NT2/D1 (cell line): Measurements from ENCODE around the gene TMEM238L.

Source experiments
- DNase-seq: peaks from one replicate; pipeline ENCODE4 v3.0.0-alpha.2; 2011; ENCODE audit warnings: low read depth, low spot score
- H3K27me3 ChIP-seq: 2 replicates; pipeline ENCODE4 v1.6.0; 2011; ENCODE audit warnings: mild to moderate bottlenecking; ENCODE audit not compliant: insufficient read length, insufficient read depth
- H3K36me3 ChIP-seq: 2 replicates; pipeline ENCODE4 v1.6.1; 2011; ENCODE audit warnings: mild to moderate bottlenecking, low read length, mixed read lengths; ENCODE audit not compliant: insufficient read depth, insufficient read length
- H3K4me1 ChIP-seq: 2 replicates; pipeline ENCODE4 v1.5.1; 2011; ENCODE audit not compliant: insufficient read depth, insufficient read length
- H3K4me3 ChIP-seq: 2 replicates; pipeline ENCODE4 v1.5.1; 2011; ENCODE audit warnings: low read depth; ENCODE audit not compliant: insufficient read length
- H3K9ac ChIP-seq: 2 replicates; pipeline ENCODE4 v1.6.0; 2011; ENCODE audit warnings: low read depth; ENCODE audit not compliant: insufficient read length
- H3K9me3 ChIP-seq: 2 replicates; pipeline ENCODE4 v1.5.1; 2011; ENCODE audit warnings: mild to moderate bottlenecking, low read length; ENCODE audit not compliant: insufficient read depth
- SUZ12 ChIP-seq: IDR thresholded peaks from 2 replicates; pipeline ENCODE4 v1.6.1; 2011; ENCODE audit not compliant: insufficient read length, insufficient read depth; ENCODE audit errors: extremely low read depth
- YY1 ChIP-seq: IDR thresholded peaks from 2 replicates; pipeline ENCODE4 v1.6.1; 2011; ENCODE audit not compliant: insufficient read length, insufficient read depth
- ZNF274 ChIP-seq: IDR thresholded peaks from 2 replicates; pipeline ENCODE4 v1.6.1; 2011; ENCODE audit warnings: mild to moderate bottlenecking, low read depth, low read length

Gene TMEM238L

DNA sequence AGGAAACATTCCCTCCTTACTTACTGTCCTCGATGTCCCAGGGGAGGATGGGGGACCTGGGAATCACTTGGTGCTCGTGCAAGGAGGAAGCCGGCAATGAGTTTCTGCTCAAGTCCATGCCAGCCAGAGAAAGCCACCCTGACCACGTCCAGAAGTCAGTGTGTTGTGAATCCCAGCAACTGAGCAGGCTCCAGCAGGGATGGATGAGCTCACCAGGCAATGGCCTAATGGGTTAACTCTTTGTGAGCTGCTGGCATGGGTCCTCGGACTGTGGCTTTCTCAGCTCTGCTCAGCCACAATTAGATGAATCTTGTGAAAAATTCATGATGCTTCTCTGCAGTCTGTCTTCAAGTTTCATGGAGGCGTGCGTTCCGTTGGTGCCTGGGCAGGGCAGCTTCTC, 34.0 kb upstream of the TMEM238L start, which contains the start of gene PIRT:
TSS of gene PIRT (minus strand) at position 167 of the 400 bp plus-strand sequence. CDS start 12,442 bp downstream, outside the sequence.
- Histone ChIP-seq H3K9ac (no peak within 1 kb of the TSS), H3K27me3 (no peaks in the 10 kb centered on the region), H3K4me1 (no peaks in the 10 kb centered on the region), H3K9me3 (no peaks in the 10 kb centered on the region), H3K36me3 (no peaks in the 10 kb centered on the region), H3K4me3 (no peak within 1 kb of the TSS)
- no peak for TF ChIP-seq ZNF274
- no peak for TF ChIP-seq YY1
- TF ChIP-seq SUZ12 = no peak
- DNase-seq = no peak

DNA sequence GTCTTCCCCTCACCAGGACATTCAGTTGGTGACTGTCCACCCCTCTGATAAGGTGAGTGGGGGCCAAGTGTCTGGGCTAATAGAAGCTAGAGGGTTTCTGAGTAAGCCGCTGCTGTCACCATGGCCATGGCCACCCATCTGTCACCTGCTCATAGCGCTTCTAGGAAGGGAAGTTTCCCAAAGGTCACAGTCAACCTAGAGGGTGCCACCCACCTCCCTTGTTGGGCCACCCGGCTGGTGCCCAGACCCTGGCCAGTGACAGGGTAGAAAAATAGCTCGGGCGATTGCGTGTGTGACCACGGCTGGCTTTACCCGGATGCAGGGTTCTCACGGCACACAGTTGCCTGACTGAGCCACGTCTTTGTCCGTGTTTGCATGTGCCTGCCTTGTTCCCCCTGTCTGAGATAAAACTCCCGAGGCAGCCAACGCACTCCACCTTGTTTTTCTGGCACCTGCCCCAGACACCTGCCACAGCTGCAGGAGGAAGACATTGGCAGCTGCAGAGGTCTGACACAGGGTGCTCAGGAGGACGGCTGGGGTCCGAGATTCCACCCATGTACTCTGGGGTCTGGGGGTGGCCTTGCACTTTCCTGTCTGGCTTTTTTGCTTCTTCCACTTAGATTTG, 33.2 kb upstream of the TMEM238L start:
- no peaks in the 10 kb centered on the region for H3K4me1 ChIP-seq
- TF ChIP-seq SUZ12 = no peak
- no peak for TF ChIP-seq YY1
- no peak for TF ChIP-seq ZNF274
- H3K4me3 ChIP-seq = no peak overlapping the region
- no peak overlapping the region for H3K9ac ChIP-seq
- H3K9me3 ChIP-seq = no peaks in the 10 kb centered on the region
- no peak for DNase-seq
- no peaks in the 10 kb centered on the region for H3K36me3 ChIP-seq
- H3K27me3 ChIP-seq = no peaks in the 10 kb centered on the region

DNA sequence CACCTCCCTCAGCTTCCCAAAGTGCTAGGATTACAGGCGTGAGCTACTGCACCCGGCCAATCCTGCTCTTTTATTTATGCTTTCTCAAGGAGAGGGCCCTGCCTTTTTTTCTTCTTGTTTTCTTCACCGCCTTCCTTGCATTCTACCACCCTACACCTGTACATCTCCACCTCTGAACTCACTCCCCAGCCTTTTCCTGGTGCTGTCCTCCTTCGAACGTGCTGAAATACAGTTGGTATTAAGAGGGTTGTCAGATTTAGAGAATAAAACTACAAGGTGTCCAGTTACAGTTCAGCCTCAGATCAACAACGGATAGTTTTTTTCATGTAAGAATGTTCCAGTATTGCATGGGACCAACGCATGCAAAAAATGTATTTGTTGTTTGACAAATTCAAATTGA, 32.2 kb upstream of the TMEM238L start:
- TF ChIP-seq ZNF274 (no peak), SUZ12 (no peak), YY1 (no peak)
- Histone ChIP-seq H3K36me3 (no peaks in the 10 kb centered on the region), H3K4me1 (no peaks in the 10 kb centered on the region), H3K9me3 (no peaks in the 10 kb centered on the region), H3K9ac (no peak overlapping the region), H3K27me3 (no peaks in the 10 kb centered on the region), H3K4me3 (no peak overlapping the region)
- DNase-seq = no peak

DNA sequence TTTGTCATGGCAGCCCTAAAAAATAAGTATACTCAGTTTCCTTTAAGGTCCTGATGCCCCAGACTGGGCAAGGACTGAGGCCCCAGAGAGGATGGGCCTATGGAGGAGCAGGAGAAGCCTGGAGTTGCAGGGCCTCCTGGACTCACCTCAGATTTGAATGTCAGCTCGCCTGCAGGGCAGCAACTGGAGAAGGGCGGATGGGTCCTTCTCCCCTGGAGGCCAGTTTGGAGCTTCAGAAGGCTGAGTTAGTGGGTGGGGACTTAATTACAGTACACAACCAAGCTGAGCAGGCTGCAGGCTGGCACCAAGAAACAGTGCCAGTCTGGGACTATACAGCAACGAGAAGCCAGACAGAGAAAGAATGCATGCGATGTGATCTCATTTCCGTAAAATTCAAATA, 27.8 kb upstream of the TMEM238L start:
- DNase-seq = no peak
- Histone ChIP-seq H3K4me1 (peaks cover 5% of the 10 kb centered on the region), H3K9me3 (no peaks in the 10 kb centered on the region), H3K9ac (no peak overlapping the region), H3K27me3 (no peaks in the 10 kb centered on the region), H3K4me3 (no peak overlapping the region), H3K36me3 (no peaks in the 10 kb centered on the region)
- TF ChIP-seq ZNF274 (no peak), SUZ12 (no peak), YY1 (no peak)

DNA sequence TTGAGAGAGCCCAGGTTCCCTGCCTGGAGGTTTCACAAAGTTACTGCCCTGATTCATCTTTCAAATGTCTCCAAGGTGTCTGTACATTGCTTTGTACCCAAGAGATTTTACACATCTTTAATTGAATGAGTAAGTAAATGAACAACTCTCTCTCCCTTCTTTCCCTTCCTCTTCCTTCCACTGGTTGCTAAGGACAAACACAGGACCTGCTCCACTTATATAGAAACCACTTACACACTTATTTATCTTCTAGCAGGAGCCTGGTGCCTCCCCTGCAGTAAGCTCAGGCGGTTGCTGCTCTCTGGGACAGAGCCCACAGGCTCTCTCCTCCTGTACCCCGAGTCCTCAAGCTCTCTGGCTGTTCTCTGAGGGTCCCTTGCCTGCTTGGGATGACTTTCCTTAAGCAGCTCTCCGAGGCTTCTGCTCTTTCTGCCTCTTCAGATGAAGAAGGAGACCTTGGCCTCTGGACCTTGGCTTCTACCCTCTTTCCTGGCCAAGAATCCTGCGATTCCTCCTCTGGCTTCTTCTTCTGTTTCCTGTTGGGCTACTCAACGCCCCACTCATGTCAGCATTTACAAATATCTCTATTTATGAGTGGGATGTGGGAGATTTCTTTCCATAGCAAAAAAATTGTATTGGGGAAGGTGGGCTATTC, 24.1 kb upstream of the TMEM238L start:
- no peak for DNase-seq
- no peak overlapping the region for H3K4me3 ChIP-seq
- no peaks in the 10 kb centered on the region for H3K9me3 ChIP-seq
- H3K4me1 ChIP-seq = peaks cover 5% of the 10 kb centered on the region
- no peak overlapping the region for H3K9ac ChIP-seq
- H3K36me3 ChIP-seq = no peaks in the 10 kb centered on the region
- H3K27me3 ChIP-seq = no peaks in the 10 kb centered on the region
- no peak for TF ChIP-seq YY1
- no peak for TF ChIP-seq ZNF274
- no peak for TF ChIP-seq SUZ12

DNA sequence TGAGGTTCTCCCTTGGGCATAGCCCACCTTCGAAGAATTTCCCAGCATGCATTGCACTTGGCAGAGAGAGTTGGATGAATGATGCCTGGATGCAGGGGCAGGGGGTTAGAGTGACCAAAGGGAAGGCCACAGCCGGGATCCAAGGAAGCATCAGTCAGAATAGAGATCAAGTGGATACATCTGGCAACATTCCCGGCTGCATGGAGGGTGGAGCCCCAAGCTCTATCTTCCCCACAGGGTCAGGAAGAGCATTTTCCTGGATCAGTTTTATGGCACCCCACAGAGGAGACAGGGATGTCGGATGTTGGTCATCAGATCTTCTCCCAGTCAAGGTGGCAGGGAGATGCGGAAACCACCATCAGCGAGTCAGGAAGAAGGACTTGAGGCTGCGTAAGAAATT, 21.0 kb upstream of the TMEM238L start:
- Histone ChIP-seq H3K9ac (no peak overlapping the region), H3K27me3 (no peaks in the 10 kb centered on the region), H3K4me3 (no peak overlapping the region), H3K9me3 (no peaks in the 10 kb centered on the region), H3K4me1 (peaks cover 10% of the 10 kb centered on the region), H3K36me3 (no peaks in the 10 kb centered on the region)
- DNase-seq = no peak
- TF ChIP-seq ZNF274 (no peak), SUZ12 (no peak), YY1 (no peak)

DNA sequence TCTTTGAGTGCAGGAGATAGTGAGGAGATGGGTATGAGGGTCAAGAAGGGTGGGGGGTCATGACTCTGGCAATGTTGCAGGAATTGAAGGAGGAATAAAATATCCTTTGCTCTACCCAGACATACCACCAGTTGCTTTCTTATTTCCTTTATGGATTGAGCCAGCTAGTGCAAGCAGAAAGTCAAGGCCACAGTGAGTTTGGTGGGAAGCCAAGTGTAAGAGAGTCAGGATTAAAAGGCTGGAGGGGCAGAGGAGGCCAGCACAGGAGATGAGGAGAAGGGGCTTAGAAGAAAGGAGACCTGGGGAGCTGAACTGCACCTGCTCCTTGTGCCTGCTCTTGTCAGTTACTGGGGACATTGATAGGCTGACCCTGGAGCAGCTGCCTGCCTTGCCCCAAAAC, 17.9 kb upstream of the TMEM238L start:
- H3K4me1 ChIP-seq = peaks cover 5% of the 10 kb centered on the region
- no peaks in the 10 kb centered on the region for H3K36me3 ChIP-seq
- no peak for DNase-seq
- H3K9ac ChIP-seq = no peak overlapping the region
- TF ChIP-seq SUZ12 (no peak), YY1 (no peak), ZNF274 (no peak)
- no peaks in the 10 kb centered on the region for H3K9me3 ChIP-seq
- H3K27me3 ChIP-seq = no peaks in the 10 kb centered on the region
- H3K4me3 ChIP-seq = no peak overlapping the region
